ENCODE data around the gene ROCK2. TPM values are rescaled to one million over a fixed set of nuclear protein-coding genes. Genes with fewer than 3 reads are reported as not detected.

The ROCK2 gene
- total RNA-seq, 1 donor from 2014 or later, result 45.1 TPM

DNA sequence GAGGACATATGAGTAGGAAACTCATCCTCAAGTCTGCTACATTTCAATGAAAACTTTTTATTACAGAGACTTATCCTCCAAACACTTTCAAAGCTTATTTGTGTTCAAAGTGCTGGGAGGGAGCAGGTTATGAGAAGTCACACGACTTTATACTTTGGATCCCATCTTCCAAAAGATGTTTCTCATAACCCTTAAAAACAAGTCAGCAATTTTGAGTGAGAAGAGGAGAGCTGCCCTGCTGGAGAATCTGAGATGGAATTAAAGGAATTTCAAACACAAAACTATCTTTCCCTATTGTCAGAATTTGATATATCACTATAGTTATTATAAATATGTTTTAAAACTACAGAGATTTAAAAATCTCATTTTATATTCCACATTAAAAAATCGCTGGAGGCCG, 45.8 kb downstream of the ROCK2 start:
- no peaks in the 10 kb centered on the region for H3K4me1 Mint-ChIP-seq (ENCODE audit: low read depth, unreplicated experiment)
- Histone ChIP-seq H2AFZ (ENCODE audit: low read depth, low read length) (no peak overlapping the region), H3K9me3 (ENCODE audit: insufficient read depth, low read depth, low read length) (no peaks in the 10 kb centered on the region), H3K27ac (ENCODE audit: low read depth, low read length) (no peak overlapping the region), H3K4me3 (ENCODE audit: insufficient read depth, low read depth, low read length) (no peak overlapping the region), H3K36me3 (ENCODE audit: insufficient read depth, low read length) (no peaks in the 10 kb centered on the region), H4K20me1 (ENCODE audit: insufficient read depth, low read length) (peaks cover 48% of the 10 kb centered on the region), H3K4me1 (ENCODE audit: insufficient read depth, low read length) (no peaks in the 10 kb centered on the region), H3K4me2 (ENCODE audit: low read length) (no peak overlapping the region), H3K9ac (ENCODE audit: low read length) (no peak overlapping the region), H3K27me3 (ENCODE audit: insufficient read depth, low read length) (no peaks in the 10 kb centered on the region), H3K79me2 (ENCODE audit: insufficient read depth, low read length) (peaks cover 93% of the 10 kb centered on the region)
- H3K36me3 Mint-ChIP-seq (ENCODE audit: low read depth, unreplicated experiment), result no peaks in the 10 kb centered on the region
- H3K27me3 Mint-ChIP-seq (ENCODE audit: low read depth, unreplicated experiment), result no peaks in the 10 kb centered on the region
- H3K9me3 Mint-ChIP-seq (ENCODE audit: unreplicated experiment), result no peaks in the 10 kb centered on the region
- no peak for TF ChIP-seq EZH2 (IDR thresholded peaks at IDR 0.05; ENCODE audit: insufficient read depth, low read length)
- TF ChIP-seq, protein P1, sequence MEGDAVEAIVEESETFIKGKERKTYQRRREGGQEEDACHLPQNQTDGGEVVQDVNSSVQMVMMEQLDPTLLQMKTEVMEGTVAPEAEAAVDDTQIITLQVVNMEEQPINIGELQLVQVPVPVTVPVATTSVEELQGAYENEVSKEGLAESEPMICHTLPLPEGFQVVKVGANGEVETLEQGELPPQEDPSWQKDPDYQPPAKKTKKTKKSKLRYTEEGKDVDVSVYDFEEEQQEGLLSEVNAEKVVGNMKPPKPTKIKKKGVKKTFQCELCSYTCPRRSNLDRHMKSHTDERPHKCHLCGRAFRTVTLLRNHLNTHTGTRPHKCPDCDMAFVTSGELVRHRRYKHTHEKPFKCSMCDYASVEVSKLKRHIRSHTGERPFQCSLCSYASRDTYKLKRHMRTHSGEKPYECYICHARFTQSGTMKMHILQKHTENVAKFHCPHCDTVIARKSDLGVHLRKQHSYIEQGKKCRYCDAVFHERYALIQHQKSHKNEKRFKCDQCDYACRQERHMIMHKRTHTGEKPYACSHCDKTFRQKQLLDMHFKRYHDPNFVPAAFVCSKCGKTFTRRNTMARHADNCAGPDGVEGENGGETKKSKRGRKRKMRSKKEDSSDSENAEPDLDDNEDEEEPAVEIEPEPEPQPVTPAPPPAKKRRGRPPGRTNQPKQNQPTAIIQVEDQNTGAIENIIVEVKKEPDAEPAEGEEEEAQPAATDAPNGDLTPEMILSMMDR (IDR thresholded peaks at IDR 0.05; ENCODE audit: insufficient read depth, low read depth, low read length), result no peak
- no peak for DNase-seq (ENCODE audit: low read depth)
- no peak for FAIRE-seq
- no peak overlapping the region for H3K4me3 Mint-ChIP-seq (ENCODE audit: unreplicated experiment)
- H3K27ac Mint-ChIP-seq (ENCODE audit: unreplicated experiment), result no peak overlapping the region

GRCh38 chr2:11296401-11296800, 48.0 kb downstream of the ROCK2 start:
- no peak for DNase-seq (ENCODE audit: low read depth)
- Mint-ChIP-seq H3K4me3 (ENCODE audit: unreplicated experiment) (no peak overlapping the region), H3K36me3 (ENCODE audit: low read depth, unreplicated experiment) (no peaks in the 10 kb centered on the region), H3K27ac (ENCODE audit: unreplicated experiment) (no peak overlapping the region), H3K9me3 (ENCODE audit: unreplicated experiment) (no peaks in the 10 kb centered on the region), H3K4me1 (ENCODE audit: low read depth, unreplicated experiment) (peaks cover 6% of the 10 kb centered on the region), H3K27me3 (ENCODE audit: low read depth, unreplicated experiment) (no peaks in the 10 kb centered on the region)
- Histone ChIP-seq H3K4me2 (ENCODE audit: low read length) (no peak overlapping the region), H3K79me2 (ENCODE audit: insufficient read depth, low read length) (peaks cover 93% of the 10 kb centered on the region), H2AFZ (ENCODE audit: low read depth, low read length) (no peak overlapping the region), H3K9me3 (ENCODE audit: insufficient read depth, low read depth, low read length) (no peaks in the 10 kb centered on the region), H4K20me1 (ENCODE audit: insufficient read depth, low read length) (peaks cover 40% of the 10 kb centered on the region), H3K4me1 (ENCODE audit: insufficient read depth, low read length) (no peaks in the 10 kb centered on the region), H3K36me3 (ENCODE audit: insufficient read depth, low read length) (no peaks in the 10 kb centered on the region), H3K9ac (ENCODE audit: low read length) (no peak overlapping the region), H3K4me3 (ENCODE audit: insufficient read depth, low read depth, low read length) (no peak overlapping the region), H3K27ac (ENCODE audit: low read depth, low read length) (no peak overlapping the region), H3K27me3 (ENCODE audit: insufficient read depth, low read length) (no peaks in the 10 kb centered on the region)
- TF ChIP-seq, protein P1 (IDR thresholded peaks at IDR 0.05; ENCODE audit: insufficient read depth, low read depth, low read length), result no peak
- TF ChIP-seq EZH2 (IDR thresholded peaks at IDR 0.05; ENCODE audit: insufficient read depth, low read length), result no peak
- FAIRE-seq, result no peak

- peaks cover 97% of the 10 kb centered on the region for H3K79me2 ChIP-seq (ENCODE audit: insufficient read depth, low read length)
- peaks cover 38% of the 10 kb centered on the region for H4K20me1 ChIP-seq (ENCODE audit: insufficient read depth, low read length)
- FAIRE-seq, result no peak
These were observed 51.8 kb downstream of the ROCK2 start for GRCh38 chr2:11292464-11293255.

More at GRCh38 chr2:11292464-11293255, 51.8 kb downstream of the ROCK2 start:
- H3K4me1 ChIP-seq (ENCODE audit: insufficient read depth, low read length), result no peaks in the 10 kb centered on the region
- Mint-ChIP-seq H3K27me3 (ENCODE audit: low read depth, unreplicated experiment) (no peaks in the 10 kb centered on the region), H3K27ac (ENCODE audit: unreplicated experiment) (peak overlapping the region; percentile 44), H3K4me3 (ENCODE audit: unreplicated experiment) (no peak overlapping the region), H3K9me3 (ENCODE audit: unreplicated experiment) (no peaks in the 10 kb centered on the region), H3K36me3 (ENCODE audit: low read depth, unreplicated experiment) (no peaks in the 10 kb centered on the region), H3K4me1 (ENCODE audit: low read depth, unreplicated experiment) (peaks cover 13% of the 10 kb centered on the region)
- H3K36me3 ChIP-seq (ENCODE audit: insufficient read depth, low read length), result no peaks in the 10 kb centered on the region
- H3K4me3 ChIP-seq (ENCODE audit: insufficient read depth, low read depth, low read length), result no peak overlapping the region
- no peak overlapping the region for H3K27ac ChIP-seq (ENCODE audit: low read depth, low read length)
- TF ChIP-seq EZH2 (IDR thresholded peaks at IDR 0.05; ENCODE audit: insufficient read depth, low read length), result no peak
- TF ChIP-seq, protein P1 (IDR thresholded peaks at IDR 0.05; ENCODE audit: insufficient read depth, low read depth, low read length), result no peak
- H3K9me3 ChIP-seq (ENCODE audit: insufficient read depth, low read depth, low read length), result no peaks in the 10 kb centered on the region
- peak; percentile 72 for DNase-seq (ENCODE audit: low read depth)
- no peak overlapping the region for H2AFZ ChIP-seq (ENCODE audit: low read depth, low read length)
- no peak overlapping the region for H3K9ac ChIP-seq (ENCODE audit: low read length)
- no peaks in the 10 kb centered on the region for H3K27me3 ChIP-seq (ENCODE audit: insufficient read depth, low read length)
- H3K4me2 ChIP-seq (ENCODE audit: low read length), result no peak overlapping the region
